Left forelimb (tissue), 1 donor: Measurements from ENCODE around the gene COX14.
A peak's percentile ranks its signal among the peaks of the same experiment; 100 is the strongest.
"Not testable (repeated sequence)": the region's sequence is repeated elsewhere in the genome, so short reads cannot be mapped to it uniquely, and the experiment has no call there.

Source experiments
- DNase-seq: peaks from one replicate; pipeline ENCODE4 v3.0.0-alpha.2; 2018; ENCODE audit warnings: low spot score

The COX14 gene

DNA sequence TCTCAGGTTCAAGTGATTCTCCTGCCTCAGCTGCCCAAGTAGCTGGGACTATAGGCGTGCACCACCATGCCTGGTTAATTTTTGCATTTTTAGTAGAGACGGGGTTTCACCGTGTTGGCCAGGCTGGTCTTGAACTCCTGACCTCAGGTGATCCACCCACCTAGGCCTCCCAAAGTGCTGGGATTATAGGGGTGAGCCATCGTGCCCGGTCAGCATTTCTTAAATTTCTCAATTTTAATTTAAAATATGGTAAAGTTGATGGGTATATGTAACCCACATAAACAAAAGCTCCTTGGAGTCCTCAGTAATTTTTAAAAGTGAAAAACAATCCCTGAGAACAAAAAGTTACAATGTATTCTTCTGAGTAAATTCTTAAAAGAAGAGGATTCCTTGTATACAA, 42.9 kb downstream of the COX14 start:
- DNase-seq = not testable (repeated sequence)

- no peak for DNase-seq
Observed at GRCh38 chr12:50156641-50157040, 44.6 kb downstream of the COX14 start.

GRCh38 chr12:50157259-50157658, 45.2 kb downstream of the COX14 start:
- DNase-seq = no peak

DNA sequence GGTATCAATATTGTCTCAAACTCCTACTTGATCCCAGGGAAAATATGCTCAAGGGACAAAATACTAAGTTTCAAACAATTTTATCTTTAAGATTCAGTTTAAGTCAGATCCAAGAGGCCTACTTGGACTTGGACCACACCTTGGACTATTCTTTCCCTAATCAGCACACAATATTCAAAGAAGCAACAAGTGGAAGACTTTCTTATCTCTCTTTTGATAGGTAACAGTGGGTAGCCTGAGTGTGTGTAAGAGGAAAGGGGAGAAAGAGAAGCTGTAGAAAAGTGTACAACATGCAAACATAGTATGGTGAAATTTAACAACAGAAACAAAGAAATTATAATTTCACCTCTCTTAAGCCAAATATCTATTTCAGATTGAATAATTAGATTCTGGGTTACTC, 48.6 kb downstream of the COX14 start:
- DNase-seq = no peak

DNA sequence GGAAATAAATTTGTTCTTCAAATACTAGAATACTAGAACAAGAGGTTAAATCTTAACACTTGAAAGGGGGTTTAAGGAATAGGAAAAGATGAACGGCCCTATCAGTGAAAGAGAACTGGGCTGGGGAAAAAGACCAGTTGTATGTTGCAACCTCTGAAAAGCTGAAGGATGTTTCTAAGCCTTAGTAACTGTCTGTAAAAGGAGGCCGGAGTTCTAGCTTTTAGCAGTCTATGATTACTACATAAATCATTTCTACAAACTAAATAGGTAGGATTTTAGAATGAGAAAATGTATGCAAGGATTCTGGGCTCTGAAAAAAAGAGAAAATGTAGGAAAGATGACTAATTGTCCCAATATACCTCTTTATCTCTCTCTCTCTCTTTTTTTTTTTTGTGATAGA, 50.2 kb downstream of the COX14 start:
- no peak for DNase-seq

DNA sequence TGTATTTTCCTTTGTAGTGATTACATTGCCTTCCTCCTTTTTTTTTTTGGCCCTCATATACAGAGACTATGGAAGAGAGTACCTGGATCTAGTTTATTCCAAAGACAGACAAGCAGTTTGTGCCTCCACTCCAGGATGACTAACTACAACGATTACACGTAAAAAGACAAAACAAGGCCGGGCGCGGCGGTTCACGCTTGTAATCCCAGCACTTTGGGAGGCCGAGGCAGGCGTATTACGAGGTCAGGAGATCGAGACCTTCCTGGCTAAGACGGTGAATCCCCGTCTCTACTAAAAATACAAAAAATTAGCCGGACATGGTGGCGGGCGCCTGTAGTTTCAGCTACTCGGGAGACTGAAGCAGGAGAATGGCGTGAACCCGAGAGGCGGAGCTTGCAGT, 52.9 kb downstream of the COX14 start:
- DNase-seq = no peak

- DNase-seq = no peak
Observed at GRCh38 chr12:50166799-50167048, 54.7 kb downstream of the COX14 start.

GRCh38 chr12:50167049-50167828, 55.2 kb downstream of the COX14 start, which contains the start of gene CERS5:
Gene CERS5 (minus strand): TSS chr12:50167369. CDS start chr12:50167297, 72 bp downstream.
- peak; percentile 100 for DNase-seq
